KOPT-K1 (cell line): ENCODE measurements around the gene NAGA.

Experiments used
- H3K27ac ChIP-seq: fragments of 200-600 bp; sonication (generic); 2 replicates; pipeline ENCODE4 v1.5.1; 2016; ENCODE audit warnings: antibody characterized with exemption, mild to moderate bottlenecking, low read depth, low read length; ENCODE audit not compliant: poor library complexity, severe bottlenecking
- H3K36me3 ChIP-seq: fragments of 200-600 bp; sonication (generic); 2 replicates; pipeline ENCODE4 v1.5.1; 2017; ENCODE audit warnings: antibody characterized with exemption, mild to moderate bottlenecking, low read length, moderate library complexity; ENCODE audit not compliant: insufficient read depth
- H3K9me3 ChIP-seq: fragments of 200-600 bp; sonication (generic); 2 replicates; pipeline ENCODE4 v1.5.1; 2017; ENCODE audit warnings: antibody characterized with exemption, low read length, mild to moderate bottlenecking; ENCODE audit not compliant: insufficient read depth, poor library complexity, severe bottlenecking

NAGA gene

DNA sequence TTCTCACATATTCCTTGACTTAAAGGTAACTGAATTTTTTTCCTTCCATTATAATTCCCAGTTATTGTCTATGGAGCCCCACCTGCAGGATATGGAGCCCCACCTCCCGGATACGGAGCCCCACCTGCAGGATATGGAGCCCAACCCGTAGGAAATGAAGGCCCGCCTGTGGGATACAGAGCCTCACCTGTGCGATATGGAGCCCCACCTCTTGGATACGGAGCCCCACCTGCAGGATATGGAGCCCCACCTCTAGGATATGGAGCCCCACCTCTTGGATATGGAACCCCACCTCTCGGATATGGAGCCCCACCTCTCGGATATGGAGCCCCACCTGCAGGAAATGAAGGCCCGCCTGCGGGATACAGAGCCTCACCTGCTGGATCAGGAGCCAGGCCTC is 43.9 kb downstream of the NAGA start:
- Histone ChIP-seq H3K9me3 (no peaks in the 10 kb centered on the region), H3K36me3 (no peaks in the 10 kb centered on the region), H3K27ac (no peak overlapping the region)

GRCh38 chr22:42025421-42025820 is 45.2 kb downstream of the NAGA start:
- H3K9me3 ChIP-seq: no peaks in the 10 kb centered on the region
- no peaks in the 10 kb centered on the region for H3K36me3 ChIP-seq
- H3K27ac ChIP-seq: no peak overlapping the region

GRCh38 chr22:42022162-42022847 is 48.3 kb downstream of the NAGA start:
- Histone ChIP-seq H3K9me3 (no peaks in the 10 kb centered on the region), H3K36me3 (no peaks in the 10 kb centered on the region), H3K27ac (no peak overlapping the region)

- H3K27ac ChIP-seq: no peak overlapping the region
- H3K36me3 ChIP-seq: no peaks in the 10 kb centered on the region
- H3K9me3 ChIP-seq: no peaks in the 10 kb centered on the region
These were observed 49.0 kb downstream of the NAGA start for GRCh38 chr22:42021571-42021970.

DNA sequence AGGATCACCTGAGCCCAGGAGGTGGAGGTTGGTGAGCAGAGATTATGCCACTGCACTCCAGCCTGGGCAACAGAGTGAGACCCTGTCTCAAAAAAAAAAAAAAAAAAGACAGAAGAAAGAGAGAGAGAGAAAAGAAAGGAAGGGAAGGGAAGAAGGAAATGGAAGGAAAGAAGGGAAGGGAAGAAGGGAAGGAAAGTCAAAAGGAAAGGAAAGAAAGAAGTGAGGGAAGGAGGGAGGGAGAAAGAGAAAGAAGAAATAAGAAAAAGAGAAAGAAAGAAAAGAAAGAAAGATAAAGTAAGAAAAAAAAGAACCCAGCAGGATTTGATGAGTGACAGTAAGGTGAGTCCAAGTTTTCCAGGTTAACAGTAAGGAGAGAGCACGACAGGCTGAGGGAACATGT is 52.4 kb downstream of the NAGA start:
- Histone ChIP-seq H3K36me3 (no peaks in the 10 kb centered on the region), H3K9me3 (no peaks in the 10 kb centered on the region), H3K27ac (no peak overlapping the region)

GRCh38 chr22:42016111-42016510 is 54.5 kb downstream of the NAGA start:
- no peaks in the 10 kb centered on the region for H3K36me3 ChIP-seq
- H3K27ac ChIP-seq: no peak overlapping the region
- peaks cover 6% of the 10 kb centered on the region for H3K9me3 ChIP-seq

DNA sequence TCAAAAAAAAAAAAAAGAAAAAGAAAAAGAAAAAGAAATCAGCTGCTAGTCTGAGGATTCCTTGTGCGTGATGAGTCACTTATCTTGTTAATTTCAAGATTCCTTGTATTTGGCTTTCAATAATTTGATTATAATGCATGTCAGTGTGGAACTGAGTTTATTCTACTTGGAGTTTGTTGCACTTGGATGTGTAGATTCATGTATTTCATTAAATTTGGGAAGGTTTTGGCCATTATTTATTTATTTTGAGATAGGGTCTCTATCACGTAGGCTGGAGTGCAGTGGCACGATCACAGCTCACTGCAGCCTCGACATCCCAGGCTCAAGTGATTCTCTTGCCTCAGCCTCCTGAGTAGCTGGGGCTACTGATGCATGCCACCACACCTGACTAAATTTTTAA is 57.2 kb downstream of the NAGA start:
- Histone ChIP-seq H3K9me3 (peaks cover 30% of the 10 kb centered on the region), H3K27ac (no peak overlapping the region), H3K36me3 (no peaks in the 10 kb centered on the region)

GRCh38 chr22:42010778-42011177 is 59.8 kb downstream of the NAGA start:
- no peaks in the 10 kb centered on the region for H3K36me3 ChIP-seq
- no peak overlapping the region for H3K27ac ChIP-seq

More at GRCh38 chr22:42010778-42011177, 59.8 kb downstream of the NAGA start:
- peaks cover 30% of the 10 kb centered on the region for H3K9me3 ChIP-seq
